NCI-H1417 treated with DMSO at 0.1 percent for 48 hours (cell line): Measurements from ENCODE around the gene SNX25.

Experiments used
- DNase-seq: peaks from one replicate; lab custom pipeline; 2025; lab: John Stamatoyannopoulos, UW

SNX25 gene

GRCh38 chr4:185263419-185263818 is 54.0 kb downstream of the SNX25 start:
- DNase-seq, result no peak

GRCh38 chr4:185265942-185266341 is 56.5 kb downstream of the SNX25 start:
- no peak for DNase-seq

GRCh38 chr4:185269286-185269685 is 59.9 kb downstream of the SNX25 start:
- no peak for DNase-seq

DNA sequence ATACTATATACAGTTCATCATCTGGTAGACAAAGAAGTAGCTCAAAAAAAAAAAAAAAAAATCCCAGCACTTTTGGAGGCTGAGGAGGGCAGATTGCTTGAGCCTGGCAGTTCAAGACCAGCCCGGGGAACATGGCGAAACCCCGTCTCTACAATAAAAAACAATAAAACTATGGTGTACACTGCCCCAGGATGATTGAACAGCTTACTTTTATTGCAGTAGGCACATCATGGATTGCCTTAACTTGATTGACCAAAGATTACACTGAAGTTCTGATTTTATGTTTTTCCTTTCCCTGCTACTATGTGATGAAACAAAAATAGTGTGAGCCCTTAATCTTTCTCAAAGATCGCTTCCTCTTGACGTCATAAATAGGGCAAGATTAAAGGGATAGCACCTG is 60.6 kb downstream of the SNX25 start:
- DNase-seq, result no peak

- no peak for DNase-seq
Measured at GRCh38 chr4:185270885-185271284, 61.5 kb downstream of the SNX25 start.

GRCh38 chr4:185272245-185272644 is 62.8 kb downstream of the SNX25 start:
- DNase-seq, result no peak

DNA sequence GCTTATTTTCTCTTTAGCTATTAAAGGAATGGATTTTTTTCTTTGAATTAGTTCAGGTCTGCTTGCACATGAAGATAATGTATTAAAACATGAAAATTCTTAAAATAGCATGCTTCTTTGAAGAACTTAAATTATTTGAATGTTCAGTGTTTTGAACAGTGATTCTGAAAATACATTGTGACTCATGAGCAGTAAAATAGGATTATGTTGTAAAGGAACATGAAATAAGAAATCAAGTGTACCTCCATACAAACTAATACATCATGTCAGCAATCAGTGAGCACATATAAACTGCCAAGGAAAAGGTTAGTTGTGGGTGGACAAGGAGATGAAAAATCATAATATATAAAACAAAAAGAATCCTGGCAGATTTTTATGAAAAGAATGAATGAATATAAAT is 66.1 kb downstream of the SNX25 start:
- no peak for DNase-seq

DNA sequence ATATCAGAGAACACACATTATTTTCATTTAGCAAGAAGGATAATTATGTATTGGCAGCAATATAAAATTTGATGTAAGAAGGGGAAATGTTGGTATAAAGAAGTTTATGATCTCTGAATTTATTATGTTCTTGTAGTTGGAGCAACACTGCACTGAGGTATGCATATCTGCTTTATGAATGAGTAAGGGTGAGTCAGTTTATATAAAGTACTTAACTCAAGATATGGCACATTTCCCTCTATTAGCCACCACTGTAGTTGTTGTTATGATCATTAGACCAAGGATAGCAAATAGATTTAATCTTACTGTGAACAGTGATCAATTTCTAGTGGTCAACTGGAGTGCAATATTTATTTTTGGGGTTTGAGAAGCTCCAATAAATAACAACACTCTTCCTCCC is 66.6 kb downstream of the SNX25 start:
- DNase-seq, result no peak

DNA sequence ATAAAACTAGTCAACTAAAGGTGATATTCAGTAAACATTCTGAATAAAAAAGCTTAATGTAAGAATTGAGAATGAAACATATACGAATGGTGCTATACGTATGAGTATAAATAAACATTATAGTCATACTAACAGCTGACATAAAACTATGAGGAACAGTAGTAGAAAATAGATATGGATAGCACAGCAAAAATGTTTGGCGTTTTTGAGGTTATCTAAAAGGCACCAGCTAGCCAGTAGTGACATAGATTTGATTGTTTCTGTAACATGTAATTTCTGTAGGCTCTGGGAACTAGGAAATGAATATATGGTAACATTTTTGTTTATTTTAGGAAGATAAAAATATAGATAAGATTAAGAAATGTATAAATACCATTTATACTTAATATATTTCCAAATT is 69.3 kb downstream of the SNX25 start:
- no peak for DNase-seq

DNA sequence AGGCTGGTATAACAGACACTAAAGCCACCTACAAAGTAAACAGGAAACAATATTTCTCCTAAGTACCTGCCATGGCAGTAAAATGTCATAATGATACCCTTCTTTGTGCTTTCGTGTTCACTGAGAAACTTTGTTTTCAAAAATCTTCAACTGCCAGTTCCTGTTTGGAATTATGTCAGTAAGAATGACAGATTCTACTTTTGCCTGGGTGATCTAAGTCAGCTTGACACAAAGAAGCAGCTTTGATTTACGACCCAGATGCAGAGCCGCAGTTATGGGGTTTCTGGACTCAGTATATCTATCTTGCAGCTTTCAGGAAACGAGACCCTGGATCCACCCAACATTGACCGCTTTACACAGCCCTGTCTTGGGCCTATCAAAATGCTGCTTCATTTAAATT is 71.2 kb downstream of the SNX25 start:
- no peak for DNase-seq

- DNase-seq, result no peak
Measured at GRCh38 chr4:185282968-185283367, 73.6 kb downstream of the SNX25 start.

DNA sequence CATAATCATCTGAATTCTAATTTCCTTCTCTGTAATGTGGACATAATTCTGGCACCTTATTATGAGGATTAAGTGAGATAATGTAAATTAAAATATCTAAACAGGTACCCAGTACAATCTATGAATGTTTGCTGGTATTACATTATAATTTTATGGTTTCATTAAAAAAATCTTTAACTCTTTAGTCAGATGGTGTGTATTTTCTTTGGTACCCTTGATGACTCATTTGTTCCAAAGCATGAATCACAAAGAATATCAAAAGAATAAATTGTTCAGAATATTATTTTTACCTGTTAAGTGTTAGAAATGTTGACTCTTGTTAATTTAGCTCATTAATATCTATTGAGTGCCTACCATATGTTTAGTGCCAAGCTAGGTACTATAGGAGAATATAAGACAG is 74.3 kb downstream of the SNX25 start:
- DNase-seq, result no peak

- no peak for DNase-seq
Measured at GRCh38 chr4:185285632-185286393, 76.4 kb downstream of the SNX25 start.

GRCh38 chr4:185286571-185286970 is 77.2 kb downstream of the SNX25 start:
- no peak for DNase-seq

DNA sequence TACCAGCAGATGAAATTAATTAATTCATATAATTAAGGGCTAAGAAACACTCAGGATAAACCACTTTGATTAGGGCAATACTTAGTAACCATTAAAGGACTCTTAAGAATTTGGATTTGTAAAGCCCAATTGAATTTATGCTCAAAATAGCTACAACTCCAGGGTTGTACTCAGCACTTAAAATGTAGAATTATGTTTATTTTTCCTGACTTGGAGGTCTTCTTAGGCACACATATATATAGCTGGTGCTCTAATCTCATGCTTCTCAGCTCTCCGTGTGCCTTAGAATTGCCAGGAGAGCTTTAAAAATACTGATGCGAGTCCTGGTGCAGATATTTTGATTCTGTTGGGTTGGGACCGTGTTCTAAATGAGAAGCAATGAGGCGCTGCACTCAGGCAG is 77.6 kb downstream of the SNX25 start:
- no peak for DNase-seq

DNA sequence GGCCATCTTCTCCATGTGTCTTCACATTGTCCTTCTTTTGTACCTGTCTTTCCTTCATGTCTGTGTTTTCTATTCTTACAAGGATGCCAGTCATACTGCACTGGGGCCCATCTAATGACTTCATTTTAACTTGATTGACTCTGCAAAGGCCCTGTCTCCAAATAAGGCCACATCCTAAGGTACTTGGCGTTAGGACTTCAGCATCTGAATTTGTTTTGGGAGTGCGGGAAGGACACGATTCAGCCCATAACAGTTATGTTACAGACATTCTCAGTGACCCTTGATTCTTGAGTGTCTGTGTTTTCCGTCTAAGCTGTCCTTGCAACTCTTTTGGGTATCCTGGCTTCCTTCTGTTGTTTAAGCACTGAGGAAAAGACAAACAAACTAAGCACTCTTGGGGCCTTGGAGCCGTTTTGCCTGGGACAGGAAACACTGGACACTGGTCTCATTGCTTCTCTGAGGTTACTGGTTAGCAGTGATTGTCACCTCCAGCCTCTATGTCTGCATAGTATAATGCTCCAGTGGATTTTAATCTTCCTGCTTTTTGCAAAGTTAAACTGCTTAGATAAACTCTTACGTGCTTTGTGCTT is 80.7 kb downstream of the SNX25 start:
- no peak for DNase-seq

DNA sequence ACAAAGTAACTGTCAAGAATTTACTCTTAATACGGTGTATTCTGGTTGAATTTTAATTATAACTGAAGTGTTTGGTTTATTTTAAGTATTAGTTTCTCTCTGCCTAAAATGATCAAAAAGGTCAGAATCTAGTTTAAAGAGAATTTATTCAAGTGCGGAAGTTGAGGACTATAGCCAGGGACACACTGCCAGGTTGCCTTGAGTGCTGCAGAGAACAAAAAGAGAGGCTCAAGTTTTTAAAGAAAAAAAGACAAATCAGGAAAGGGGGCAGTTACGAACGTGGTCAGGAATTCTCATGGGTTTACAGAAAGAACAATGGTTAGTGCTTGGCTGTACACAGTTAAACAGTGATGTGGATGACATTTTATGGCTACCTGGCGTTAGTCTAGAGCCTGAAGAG is 81.3 kb downstream of the SNX25 start:
- no peak for DNase-seq

DNA sequence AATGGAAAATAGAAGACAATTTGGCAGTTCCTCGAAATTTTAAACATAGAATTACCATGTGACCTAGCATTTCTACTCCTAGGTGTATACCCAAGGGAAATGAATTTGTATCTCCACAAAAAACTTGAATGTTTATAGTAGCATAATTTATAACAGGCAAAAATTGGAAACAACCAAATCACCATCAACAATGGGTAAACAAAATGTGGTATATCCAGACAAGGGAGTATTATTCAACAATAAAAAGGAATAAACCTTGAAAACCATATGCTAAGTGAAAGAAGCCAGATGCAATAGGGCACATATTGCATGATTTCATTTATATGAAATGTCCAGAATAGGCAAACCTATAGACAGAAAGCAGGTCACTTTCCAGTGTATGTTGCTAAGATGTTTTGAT is 83.8 kb downstream of the SNX25 start:
- no peak for DNase-seq

DNA sequence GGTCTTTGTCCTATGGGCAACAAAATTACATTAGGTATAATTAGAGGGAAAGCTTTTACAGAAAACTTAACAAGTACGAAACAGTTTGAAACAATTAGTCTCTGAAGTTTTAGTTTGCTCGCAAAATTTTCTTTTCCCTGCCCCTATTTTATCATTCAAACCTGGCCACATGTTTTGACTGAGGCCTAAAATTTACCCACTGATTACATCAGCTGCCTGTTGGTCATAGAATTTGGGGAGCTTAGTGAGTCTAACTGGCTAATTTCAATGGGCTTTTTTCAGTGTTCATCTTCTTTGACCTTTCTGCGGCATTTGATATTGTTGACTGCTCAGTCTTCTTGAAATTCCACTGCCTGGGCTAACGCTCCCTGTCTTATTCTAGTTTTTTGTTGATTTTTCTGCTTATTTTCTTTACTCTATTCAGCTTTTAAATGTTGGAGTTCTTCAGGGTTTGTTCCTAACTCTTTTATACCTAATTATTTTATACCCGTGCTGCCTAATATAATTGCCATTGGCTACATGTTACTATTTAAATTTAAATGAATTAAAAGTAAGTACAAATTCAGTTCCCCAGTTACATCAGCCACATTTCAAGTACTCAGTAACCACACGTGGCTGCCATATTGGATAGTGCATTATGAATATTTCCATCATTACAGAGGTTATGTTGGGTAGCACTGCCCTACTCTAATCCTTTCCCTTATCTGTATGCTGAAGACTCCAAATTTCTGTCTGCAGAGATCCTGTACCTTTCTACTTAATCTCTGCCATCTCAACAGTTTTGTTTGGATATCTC is 87.5 kb downstream of the SNX25 start:
- DNase-seq, result no peak

- DNase-seq, result no peak
Measured at GRCh38 chr4:185298728-185299430, 89.5 kb downstream of the SNX25 start.

DNA sequence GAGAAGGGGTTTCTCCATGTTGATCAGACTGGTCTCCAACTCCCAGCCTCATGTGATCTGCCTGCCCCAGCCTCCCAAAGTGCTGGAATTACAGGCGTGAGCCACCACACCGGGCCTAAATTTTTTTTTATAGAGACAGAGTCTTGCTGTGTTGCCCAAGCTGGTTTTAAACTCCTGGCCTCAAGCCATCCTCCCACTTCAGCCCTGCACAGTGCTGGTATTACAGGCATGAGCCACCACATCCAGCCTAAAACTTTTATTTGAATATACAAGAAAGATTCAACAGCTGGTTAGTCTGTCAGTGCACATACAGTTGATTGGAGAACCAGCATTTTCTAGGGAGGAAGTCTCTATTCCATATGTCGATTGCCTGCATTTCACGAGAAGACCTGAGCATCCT is 95.1 kb downstream of the SNX25 start:
- DNase-seq, result no peak

GRCh38 chr4:185304944-185305690 is 95.7 kb downstream of the SNX25 start:
- no peak for DNase-seq
